ENCODE data around the gene ETV6.
"Not testable (repeated sequence)": the region's sequence is repeated elsewhere in the genome, so short reads cannot be mapped to it uniquely, and the experiment has no call there.

Gene ETV6

DNA sequence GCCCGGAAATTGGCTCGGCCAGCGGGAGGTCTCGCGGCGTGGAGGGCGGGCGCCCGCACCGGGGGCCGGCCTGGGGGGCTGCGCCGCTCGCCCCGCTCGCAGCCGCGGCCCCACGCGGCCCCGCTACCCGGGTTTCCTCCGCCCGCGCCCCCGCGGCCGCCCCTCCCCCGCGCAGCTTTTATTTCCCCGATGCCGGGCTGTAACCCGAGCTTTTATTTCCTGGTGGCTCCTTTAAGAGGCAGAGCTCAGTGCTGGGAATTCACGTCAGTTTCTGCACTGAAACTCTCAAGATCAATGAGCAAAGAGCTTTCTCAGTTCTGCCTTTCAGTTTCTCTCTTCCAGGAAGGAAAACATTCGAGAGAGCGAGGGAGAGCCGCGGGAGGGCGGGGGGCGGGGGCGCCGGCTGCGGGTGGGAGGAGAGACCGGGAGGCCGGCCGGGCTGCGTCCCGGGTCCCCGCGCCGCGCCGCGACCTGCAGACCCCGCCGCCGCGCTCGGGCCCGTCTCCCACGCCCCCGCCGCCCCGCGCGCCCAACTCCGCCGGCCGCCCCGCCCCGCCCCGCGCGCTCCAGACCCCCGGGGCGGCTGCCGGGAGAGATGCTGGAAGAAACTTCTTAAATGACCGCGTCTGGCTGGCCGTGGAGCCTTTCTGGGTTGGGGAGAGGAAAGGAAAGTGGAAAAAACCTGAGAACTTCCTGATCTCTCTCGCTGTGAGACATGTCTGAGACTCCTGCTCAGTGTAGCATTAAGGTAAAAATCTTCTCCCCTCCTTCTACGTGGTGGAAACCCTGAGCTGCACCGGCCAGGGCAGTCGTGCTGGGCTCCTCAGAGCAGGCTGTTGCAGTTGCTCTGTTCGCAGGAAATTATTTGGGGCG is at the start of gene ETV6:
Gene ETV6 (plus strand): TSS at position 262 of the 873 bp plus-strand sequence. CDS start 454 bp downstream, at position 716.
- in situ Hi-C loops (cut with MboI; ENCODE audit: low sequenced_read_pairs), result no loop called here

DNA sequence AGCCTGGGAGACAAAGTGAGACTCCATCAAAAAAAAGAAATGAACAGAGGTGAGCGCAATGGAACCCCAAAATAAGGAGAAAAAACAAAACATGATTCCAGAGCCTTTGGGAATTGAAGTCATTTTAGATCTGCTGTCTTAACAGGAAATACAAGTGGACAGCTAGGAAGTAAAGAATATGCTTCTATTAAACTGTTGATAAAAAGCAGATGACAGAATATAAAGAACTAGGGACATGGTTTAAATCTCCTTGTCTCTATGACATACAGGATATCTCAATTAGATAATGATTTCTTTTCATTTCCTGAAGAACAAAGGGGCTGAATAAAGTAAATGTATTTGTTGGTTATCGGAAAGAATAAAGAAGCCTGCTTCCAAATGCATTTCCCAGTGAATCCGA is 49.3 kb upstream of the ETV6 start:
- in situ Hi-C loops (cut with MboI; ENCODE audit: low sequenced_read_pairs), result no loop called here

- in situ Hi-C loops (cut with MboI; ENCODE audit: low sequenced_read_pairs), result no loop called here
Observed at GRCh38 chr12:11601647-11602046, 47.8 kb upstream of the ETV6 start.

GRCh38 chr12:11607313-11608081 is 42.0 kb upstream of the ETV6 start:
- in situ Hi-C loops (cut with MboI; ENCODE audit: low sequenced_read_pairs), result no loop called here

- in situ Hi-C loops (cut with MboI; ENCODE audit: low sequenced_read_pairs), result no loop called here
Observed at GRCh38 chr12:11609045-11609444, 40.4 kb upstream of the ETV6 start.

DNA sequence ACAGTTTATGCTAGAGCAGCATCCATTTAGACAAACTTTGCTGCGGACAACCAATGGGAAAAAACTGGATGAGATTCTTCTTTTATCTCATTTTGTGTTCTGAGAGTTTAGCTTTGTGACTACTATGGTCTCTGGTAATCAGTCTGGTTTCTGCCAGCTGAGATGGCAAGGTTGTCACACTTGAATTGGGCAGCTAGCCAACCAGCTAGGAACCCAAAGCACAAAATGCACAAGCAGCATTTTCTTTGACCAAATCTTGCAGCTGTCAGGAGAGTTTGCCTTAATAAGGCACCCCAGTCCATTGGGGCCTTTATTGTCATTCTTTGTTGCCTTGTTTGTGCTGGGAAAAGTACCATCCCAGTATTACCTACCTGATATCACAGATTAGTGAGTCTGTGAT is 34.0 kb upstream of the ETV6 start:
- in situ Hi-C loops (cut with MboI; ENCODE audit: low sequenced_read_pairs), result no loop called here

GRCh38 chr12:11618046-11618445 is 31.4 kb upstream of the ETV6 start:
- in situ Hi-C loops (cut with MboI; ENCODE audit: low sequenced_read_pairs), result no loop called here

- in situ Hi-C loops (cut with MboI; ENCODE audit: low sequenced_read_pairs), result no loop called here
Observed at GRCh38 chr12:11621797-11622423, 27.6 kb upstream of the ETV6 start.

DNA sequence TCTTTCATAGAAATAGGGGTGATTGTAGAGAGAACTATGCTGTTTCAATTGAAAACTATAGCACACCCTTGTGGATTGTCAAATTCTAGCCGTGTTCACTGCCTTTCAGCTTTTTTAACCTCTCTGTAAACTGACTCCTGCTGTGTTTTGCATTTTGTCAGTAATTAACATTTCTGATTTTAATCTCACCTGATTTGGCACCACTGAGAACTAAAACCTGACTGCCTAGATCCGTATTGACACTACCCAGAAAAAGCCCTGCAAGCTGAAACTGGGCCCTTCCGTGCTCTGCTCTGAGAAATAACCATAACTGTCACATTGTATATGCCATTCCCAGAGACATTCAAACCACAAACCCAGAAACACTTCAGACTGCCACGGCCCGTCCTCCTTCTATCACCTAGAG is 26.6 kb upstream of the ETV6 start:
- in situ Hi-C loops (cut with MboI; ENCODE audit: low sequenced_read_pairs), result no loop called here

DNA sequence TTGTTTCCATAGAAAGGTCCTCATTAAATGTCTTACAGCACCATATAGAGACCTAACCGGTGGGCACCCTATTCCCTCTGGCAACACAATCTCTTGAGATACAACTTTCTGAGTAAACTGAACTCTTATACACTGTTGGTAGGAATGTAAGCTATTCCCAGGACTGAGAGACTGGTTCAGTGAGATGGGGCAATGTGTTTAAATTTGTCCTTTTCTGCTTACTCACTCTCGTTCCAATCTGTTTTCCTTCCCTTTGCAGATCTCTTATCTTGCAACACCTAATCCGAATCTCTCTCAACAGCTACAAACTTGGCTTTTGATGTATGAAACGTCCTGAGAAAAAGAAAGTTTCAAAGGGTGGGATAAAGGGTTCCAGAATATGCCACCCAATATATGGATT is 26.1 kb upstream of the ETV6 start:
- in situ Hi-C loops (cut with MboI; ENCODE audit: low sequenced_read_pairs), result no loop called here

DNA sequence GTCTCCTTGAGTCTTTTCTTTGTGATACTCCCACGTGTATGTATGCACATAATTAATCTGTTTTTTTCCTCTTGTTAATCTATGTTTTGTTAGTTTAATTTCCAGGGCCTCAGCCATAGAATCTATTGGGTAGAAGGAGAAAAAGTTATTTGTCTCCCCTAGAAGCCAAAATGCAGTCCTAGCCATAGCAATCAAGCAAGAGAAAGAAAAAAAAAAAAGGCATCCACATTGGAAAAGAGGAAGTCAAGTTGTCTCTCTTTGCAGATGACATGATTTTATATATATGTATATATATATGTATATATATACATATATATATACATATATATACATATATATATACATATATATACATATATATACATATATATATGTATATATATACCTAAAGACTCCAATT is 25.4 kb upstream of the ETV6 start:
- in situ Hi-C loops (cut with MboI; ENCODE audit: low sequenced_read_pairs), result no loop called here

- in situ Hi-C loops (cut with MboI; ENCODE audit: low sequenced_read_pairs), result not testable (repeated sequence)
Observed at GRCh38 chr12:11627709-11628108, 21.8 kb upstream of the ETV6 start.

DNA sequence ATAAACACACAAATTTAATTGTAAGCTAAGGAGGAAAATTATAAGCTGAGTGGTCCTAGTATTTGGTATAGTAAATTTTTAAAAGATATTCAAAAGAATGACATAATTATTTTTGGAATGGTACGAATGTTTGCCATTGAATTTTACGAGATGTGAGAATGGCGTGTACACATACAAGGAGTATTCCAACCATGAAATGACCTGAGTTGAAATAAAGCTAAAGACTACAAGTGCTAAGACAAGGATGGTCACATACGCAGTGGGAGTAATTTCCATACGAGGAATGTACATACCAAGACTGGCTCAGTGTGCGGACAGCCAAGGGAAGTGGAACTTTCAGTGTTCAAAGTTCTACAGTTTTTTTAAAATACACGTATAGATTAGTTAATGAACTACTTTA is 21.1 kb upstream of the ETV6 start:
- in situ Hi-C loops (cut with MboI; ENCODE audit: low sequenced_read_pairs), result no loop called here

DNA sequence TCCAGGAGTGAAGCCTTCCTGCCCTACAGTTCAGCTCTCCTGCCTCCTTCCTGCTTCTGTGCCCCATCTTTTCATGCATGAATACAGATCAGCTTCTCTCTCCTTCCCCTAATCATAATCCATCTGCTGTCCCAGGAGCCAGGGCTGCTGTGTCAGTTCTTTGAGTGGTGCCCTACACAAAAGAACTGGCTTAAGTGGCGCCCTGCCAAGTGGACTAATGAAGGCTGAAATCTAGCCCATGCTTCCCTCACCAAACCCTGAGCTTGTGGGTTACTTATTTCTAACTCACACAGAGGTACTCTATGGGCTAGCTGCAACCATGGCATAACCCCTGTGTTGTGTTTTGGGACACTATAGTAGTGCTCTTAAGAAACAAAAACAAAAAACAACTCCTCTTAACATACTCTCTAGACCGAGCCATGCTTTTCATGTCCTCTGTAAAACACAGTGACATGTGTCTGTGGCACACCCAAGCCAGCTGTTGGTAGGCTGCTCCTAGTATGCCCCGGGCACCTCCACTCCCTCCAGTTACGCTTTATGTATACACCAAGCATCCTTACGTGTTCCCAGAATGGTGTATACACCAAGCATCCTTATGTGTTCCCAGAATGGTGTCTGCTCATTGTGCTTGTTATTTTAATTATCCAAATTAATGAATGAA is 19.3 kb upstream of the ETV6 start:
- in situ Hi-C loops (cut with MboI; ENCODE audit: low sequenced_read_pairs), result no loop called here

GRCh38 chr12:11631288-11631687 is 18.2 kb upstream of the ETV6 start:
- in situ Hi-C loops (cut with MboI; ENCODE audit: low sequenced_read_pairs), result no loop called here

- in situ Hi-C loops (cut with MboI; ENCODE audit: low sequenced_read_pairs), result not testable (repeated sequence)
Observed at GRCh38 chr12:11631881-11632280, 17.6 kb upstream of the ETV6 start.

GRCh38 chr12:11633968-11634367 is 15.5 kb upstream of the ETV6 start:
- in situ Hi-C loops (cut with MboI; ENCODE audit: low sequenced_read_pairs), result no loop called here

- in situ Hi-C loops (cut with MboI; ENCODE audit: low sequenced_read_pairs), result no loop called here
Observed at GRCh38 chr12:11635341-11635740, 14.1 kb upstream of the ETV6 start.

DNA sequence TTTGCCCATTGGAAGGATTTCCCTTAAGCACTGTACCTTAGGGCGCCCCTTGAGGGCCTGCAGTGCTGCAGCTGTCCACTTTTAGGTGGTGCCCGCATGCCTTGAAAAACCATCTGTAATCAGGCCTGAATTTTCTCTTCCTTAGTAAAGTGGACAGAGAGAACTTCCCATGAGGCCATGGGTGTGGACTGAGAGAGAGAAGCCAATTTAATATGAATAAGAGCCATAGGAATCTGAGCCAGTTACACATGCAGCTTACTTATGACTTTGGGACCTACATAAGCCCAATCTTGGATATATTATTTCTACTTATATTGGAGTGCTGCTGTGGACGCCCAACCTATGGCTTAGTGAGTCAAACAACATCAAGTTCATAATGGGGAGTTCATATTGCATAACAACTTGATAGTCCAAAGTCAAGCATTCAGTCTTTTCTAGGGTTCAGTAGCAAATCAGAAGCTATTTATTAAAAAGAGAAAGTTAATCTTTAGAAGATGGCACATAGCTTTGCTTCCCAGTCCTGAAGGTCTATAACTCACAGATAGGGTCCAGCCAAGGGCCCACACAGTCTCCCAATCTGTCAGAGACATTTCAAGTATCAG is 11.1 kb upstream of the ETV6 start:
- in situ Hi-C loops (cut with MboI; ENCODE audit: low sequenced_read_pairs), result no loop called here

GRCh38 chr12:11639454-11639853 is 10.0 kb upstream of the ETV6 start:
- in situ Hi-C loops (cut with MboI; ENCODE audit: low sequenced_read_pairs), result no loop called here

DNA sequence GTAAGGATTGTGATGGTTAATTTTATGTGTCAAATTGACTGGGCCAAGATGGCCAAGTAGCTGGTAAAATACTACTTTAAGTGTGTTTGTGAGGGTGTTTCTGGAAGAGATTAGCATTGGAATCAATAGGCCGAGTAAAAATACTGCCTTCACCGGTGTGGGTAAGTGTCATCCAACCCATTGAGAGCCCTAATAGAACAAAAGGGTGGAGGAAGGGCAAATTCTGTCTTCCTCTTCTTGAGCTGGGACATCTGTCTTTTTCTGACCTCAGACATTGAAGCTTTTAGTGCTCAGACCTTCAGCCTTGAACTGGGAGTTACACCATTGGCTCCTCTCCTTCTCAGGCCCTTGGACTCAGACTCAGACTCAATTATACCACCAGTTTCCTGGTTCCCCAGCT is 8.0 kb upstream of the ETV6 start:
- in situ Hi-C loops (cut with MboI; ENCODE audit: low sequenced_read_pairs), result no loop called here
